Camera-type eye (tissue), 1 donor: ENCODE measurements around the gene CYP27A1. TPM values are rescaled to one million over a fixed set of nuclear protein-coding genes. Genes with fewer than 3 reads are reported as not detected.

ENCODE experiments used
- total RNA-seq: library from RNA; depleted of rRNA; stranded (reverse); fragments of >200 nt; gene quantifications from one replicate; pipeline ENCODE4 v1.2.3, GENCODE V29; 2014

CYP27A1 gene
- total RNA-seq = 30.0 TPM

GRCh38 chr2:218781691-218782527 is at the start of gene CYP27A1:
Gene CYP27A1 (plus strand): TSS chr2:218782147. CDS start chr2:218782183, 36 bp downstream.

GRCh38 chr2:218831378-218831990 is 49.5 kb downstream of the CYP27A1 start, which contains the start of gene PRKAG3:
Gene PRKAG3 (minus strand): TSS chr2:218831803.

GRCh38 chr2:218859556-218859987 is 77.6 kb downstream of the CYP27A1 start, which contains the start of gene WNT6:
Gene WNT6 (plus strand): TSS chr2:218859805. CDS start chr2:218860038, 233 bp downstream.

Other genes with a start within 250 kb of the CYP27A1 start
- gene USP37, start 213.8 kb upstream of the CYP27A1 start, total RNA-seq = 36.4 TPM
- 50.5 TPM for gene CNOT9, start 213.3 kb upstream of the CYP27A1 start, total RNA-seq
- 29.4 TPM for gene PLCD4, start 174.2 kb upstream of the CYP27A1 start, total RNA-seq
- 21.8 TPM for gene ZNF142, start 122.5 kb upstream of the CYP27A1 start, total RNA-seq
- gene BCS1L, start 122.5 kb upstream of the CYP27A1 start, total RNA-seq = 30.0 TPM
- gene RNF25, start 110.1 kb upstream of the CYP27A1 start, total RNA-seq = 11.7 TPM
- gene STK36, start 110.1 kb upstream of the CYP27A1 start, total RNA-seq = 47.2 TPM
- gene TTLL4, start 71.3 kb upstream of the CYP27A1 start, total RNA-seq = 78.3 TPM
- 1.5 TPM for gene PRKAG3, start 49.7 kb downstream of the CYP27A1 start, total RNA-seq
- gene WNT6, start 77.7 kb downstream of the CYP27A1 start, total RNA-seq = 1.0 TPM
- gene WNT10A, start 98.7 kb downstream of the CYP27A1 start, total RNA-seq = 8.1 TPM
- 16.2 TPM for gene CDK5R2, start 177.5 kb downstream of the CYP27A1 start, total RNA-seq
- not detected for gene FEV, start 203.0 kb downstream of the CYP27A1 start, total RNA-seq
- gene CRYBA2, start 211.3 kb downstream of the CYP27A1 start, total RNA-seq = 1,526 TPM